Smooth muscle cell (in vitro differentiated cells): ENCODE results near the gene RIC8B. TPM values are rescaled to one million over a fixed set of nuclear protein-coding genes. Genes with fewer than 3 reads are reported as not detected.

ENCODE experiments used
- DNase-seq: peaks from one replicate; lab custom pipeline; 2025; ENCODE audit not compliant: unreplicated experiment; lab: John Stamatoyannopoulos, UW
- H2AFZ ChIP-seq: fragments of 200-600 bp; sonication (generic); 2 replicates; pipeline ENCODE4 v1.6.0; 2016; ENCODE audit warnings: antibody characterized with exemption, low read depth, mild to moderate bottlenecking
- H3F3A ChIP-seq: fragments of 200-600 bp; sonication (generic); 2 replicates; pipeline ENCODE4 v1.6.0; 2017; ENCODE audit warnings: antibody characterized with exemption, low read depth
- H3K27ac ChIP-seq: fragments of 200-600 bp; sonication (generic); 2 replicates; pipeline ENCODE4 v1.5.1; 2016; ENCODE audit warnings: low read depth, mild to moderate bottlenecking
- H3K27me3 ChIP-seq: fragments of 200-600 bp; sonication (generic); 2 replicates; pipeline ENCODE4 v1.6.1; 2016; ENCODE audit warnings: low read depth, mild to moderate bottlenecking
- H3K36me3 ChIP-seq: fragments of 200-600 bp; sonication (generic); 2 replicates; pipeline ENCODE4 v1.5.1; 2016; ENCODE audit warnings: low read depth
- H3K4me1 ChIP-seq: fragments of 200-600 bp; sonication (generic); 2 replicates; pipeline ENCODE4 v1.5.1; 2016; ENCODE audit warnings: low read depth
- H3K4me2 ChIP-seq: fragments of 200-600 bp; sonication (generic); 2 replicates; pipeline ENCODE4 v1.6.0; 2016; ENCODE audit warnings: mild to moderate bottlenecking
- H3K4me3 ChIP-seq: fragments of 200-600 bp; sonication (generic); 2 replicates; pipeline ENCODE4 v1.5.1; 2016; ENCODE audit warnings: mild to moderate bottlenecking
- H3K79me2 ChIP-seq: fragments of 200-600 bp; sonication (generic); 2 replicates; pipeline ENCODE4 v1.6.0; 2016; ENCODE audit warnings: low read depth, mild to moderate bottlenecking
- H3K9ac ChIP-seq: fragments of 200-600 bp; sonication (generic); 2 replicates; pipeline ENCODE4 v1.6.0; 2016; ENCODE audit warnings: low read depth
- H3K9me3 ChIP-seq: fragments of 200-600 bp; sonication (generic); replicated peaks from 2 replicates; pipeline ENCODE4 v1.5.1; 2016; ENCODE audit warnings: low read depth
- H4K20me1 ChIP-seq: fragments of 200-600 bp; sonication (generic); 2 replicates; pipeline ENCODE4 v1.6.0; 2016; ENCODE audit warnings: low read depth
- WGBS: methylation state at CpG from one replicate; pipeline ENCODE4 v1.1.7; 2016; ENCODE audit warnings: low lambda C conversion rate; 5-methylcytosine and 5-hydroxymethylcytosine counted together
- polyA plus RNA-seq: library from polyadenylated mRNA; unstranded; fragments of >200 nt; fragmentation: Nextera tagmentation; extraction: Ambion mirVana; gene quantifications from 2 replicates; pipeline ENCODE4 v1.2.1, GENCODE V29; 2016
- total RNA-seq: library from RNA; depleted of rRNA; stranded (reverse); fragments of >200 nt; gene quantifications from 2 replicates; pipeline ENCODE4 v1.2.3, GENCODE V29; 2014
- TF ChIP-seq, protein P1 (sequence below): fragments of 200-600 bp; sonication (generic); IDR thresholded peaks from 2 replicates; pipeline ENCODE4 v1.5.1; 2017; ENCODE audit warnings: borderline replicate concordance, mild to moderate bottlenecking, antibody characterized with exemption; ENCODE audit not compliant: insufficient read depth, poor library complexity, severe bottlenecking

RIC8B gene
- total and polyA plus RNA-seq, 2 experiments from 2014 or later, result 7.3 to 11.7 TPM

- Histone ChIP-seq H3K27me3 (no peaks in the 10 kb centered on the region), H3K27ac (no peak overlapping the region), H4K20me1 (no peaks in the 10 kb centered on the region), H2AFZ (no peak overlapping the region), H3K9ac (no peak overlapping the region), H3K79me2 (no peaks in the 10 kb centered on the region), H3K4me3 (no peak overlapping the region), H3F3A (no peaks in the 10 kb centered on the region), H3K36me3 (no peaks in the 10 kb centered on the region), H3K9me3 (no peaks in the 10 kb centered on the region), H3K4me1 (no peaks in the 10 kb centered on the region), H3K4me2 (no peak overlapping the region)
- DNase-seq, result no peak
- 94% methylated on average over 5 of the region's 5 CpGs for WGBS
- TF ChIP-seq, protein P1, sequence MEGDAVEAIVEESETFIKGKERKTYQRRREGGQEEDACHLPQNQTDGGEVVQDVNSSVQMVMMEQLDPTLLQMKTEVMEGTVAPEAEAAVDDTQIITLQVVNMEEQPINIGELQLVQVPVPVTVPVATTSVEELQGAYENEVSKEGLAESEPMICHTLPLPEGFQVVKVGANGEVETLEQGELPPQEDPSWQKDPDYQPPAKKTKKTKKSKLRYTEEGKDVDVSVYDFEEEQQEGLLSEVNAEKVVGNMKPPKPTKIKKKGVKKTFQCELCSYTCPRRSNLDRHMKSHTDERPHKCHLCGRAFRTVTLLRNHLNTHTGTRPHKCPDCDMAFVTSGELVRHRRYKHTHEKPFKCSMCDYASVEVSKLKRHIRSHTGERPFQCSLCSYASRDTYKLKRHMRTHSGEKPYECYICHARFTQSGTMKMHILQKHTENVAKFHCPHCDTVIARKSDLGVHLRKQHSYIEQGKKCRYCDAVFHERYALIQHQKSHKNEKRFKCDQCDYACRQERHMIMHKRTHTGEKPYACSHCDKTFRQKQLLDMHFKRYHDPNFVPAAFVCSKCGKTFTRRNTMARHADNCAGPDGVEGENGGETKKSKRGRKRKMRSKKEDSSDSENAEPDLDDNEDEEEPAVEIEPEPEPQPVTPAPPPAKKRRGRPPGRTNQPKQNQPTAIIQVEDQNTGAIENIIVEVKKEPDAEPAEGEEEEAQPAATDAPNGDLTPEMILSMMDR, result no peak
Observed at GRCh38 chr12:106732890-106733289, 41.6 kb upstream of the RIC8B start.

GRCh38 chr12:106733660-106734059, 40.8 kb upstream of the RIC8B start:
- 93% methylated on average over 4 of the region's 4 CpGs for WGBS

GRCh38 chr12:106736051-106736957, 38.2 kb upstream of the RIC8B start:
- Histone ChIP-seq H3F3A (no peaks in the 10 kb centered on the region), H3K9ac (no peak overlapping the region), H3K4me2 (no peak overlapping the region), H3K4me1 (peaks cover 9% of the 10 kb centered on the region), H2AFZ (no peak overlapping the region), H3K36me3 (no peaks in the 10 kb centered on the region), H3K9me3 (no peaks in the 10 kb centered on the region), H3K79me2 (no peaks in the 10 kb centered on the region), H4K20me1 (no peaks in the 10 kb centered on the region), H3K27ac (no peak overlapping the region), H3K27me3 (no peaks in the 10 kb centered on the region), H3K4me3 (no peak overlapping the region)
- TF ChIP-seq, protein P1, result no peak
- WGBS, result 79% methylated on average over 9 of the region's 9 CpGs
- no peak for DNase-seq

More at GRCh38 chr12:106733660-106734059, 40.8 kb upstream of the RIC8B start:
- no peak for DNase-seq
- no peak overlapping the region for H3K9ac ChIP-seq
- no peaks in the 10 kb centered on the region for H3F3A ChIP-seq
- no peaks in the 10 kb centered on the region for H3K4me1 ChIP-seq
- H3K27me3 ChIP-seq, result no peaks in the 10 kb centered on the region
- no peaks in the 10 kb centered on the region for H3K79me2 ChIP-seq
- TF ChIP-seq, protein P1, result no peak
- no peak overlapping the region for H2AFZ ChIP-seq
- H3K4me2 ChIP-seq, result no peak overlapping the region
- no peaks in the 10 kb centered on the region for H4K20me1 ChIP-seq
- H3K27ac ChIP-seq, result no peak overlapping the region
- H3K4me3 ChIP-seq, result no peak overlapping the region
- no peaks in the 10 kb centered on the region for H3K9me3 ChIP-seq
- no peaks in the 10 kb centered on the region for H3K36me3 ChIP-seq
